NCI-H1048 (cell line): ENCODE results near the gene SYCE1.

Experiments used
- DNase-seq: peaks from one replicate; lab custom pipeline; 2025; lab: John Stamatoyannopoulos, UW

The SYCE1 gene

DNA sequence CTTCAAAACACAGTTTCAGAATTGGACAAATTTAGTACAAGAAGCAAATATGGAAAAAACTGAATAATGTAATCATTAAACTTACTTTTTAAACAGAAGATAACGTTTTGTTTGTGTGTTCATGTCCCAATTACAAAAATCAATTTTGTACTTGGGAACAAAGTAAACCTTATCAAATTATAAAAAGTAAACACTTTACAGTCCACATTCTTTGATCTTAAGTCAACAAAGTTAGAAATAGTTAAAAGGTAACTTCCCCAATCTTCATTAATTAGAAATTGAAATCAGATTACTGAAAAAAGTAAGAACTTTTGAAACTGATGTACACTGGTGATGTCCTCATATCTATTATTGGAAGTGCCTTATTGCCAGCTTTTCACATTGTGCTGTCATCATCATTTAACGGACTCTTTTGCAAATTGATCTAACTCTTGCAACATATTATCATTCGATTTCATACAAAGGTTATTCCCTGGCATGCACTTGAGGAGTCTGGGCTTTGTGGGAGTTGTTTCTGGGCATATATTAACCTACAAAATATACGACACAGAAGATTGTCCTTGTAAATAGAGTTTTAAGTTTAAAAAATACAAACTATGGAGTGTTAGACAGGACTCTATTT, 53.4 kb downstream of the SYCE1 start:
- DNase-seq, result no peak

DNA sequence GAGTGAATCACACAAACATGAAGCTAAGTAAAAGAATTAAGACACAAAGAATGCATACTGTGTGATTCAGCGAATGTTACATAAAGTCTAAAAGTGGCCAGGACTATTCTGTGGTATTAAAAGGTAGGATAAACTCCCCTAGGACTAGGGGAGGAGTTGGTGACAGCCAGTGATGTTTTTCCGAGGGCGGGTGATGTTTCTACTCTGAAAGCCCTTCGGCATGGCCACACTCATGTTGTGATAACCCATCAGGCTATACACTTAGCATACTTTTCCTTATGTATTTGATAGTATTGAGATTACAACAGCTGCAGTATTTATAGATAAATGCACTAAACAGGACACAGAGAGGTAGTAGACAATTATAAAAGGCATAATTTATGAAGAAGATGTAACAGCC, 54.0 kb downstream of the SYCE1 start:
- no peak for DNase-seq

DNA sequence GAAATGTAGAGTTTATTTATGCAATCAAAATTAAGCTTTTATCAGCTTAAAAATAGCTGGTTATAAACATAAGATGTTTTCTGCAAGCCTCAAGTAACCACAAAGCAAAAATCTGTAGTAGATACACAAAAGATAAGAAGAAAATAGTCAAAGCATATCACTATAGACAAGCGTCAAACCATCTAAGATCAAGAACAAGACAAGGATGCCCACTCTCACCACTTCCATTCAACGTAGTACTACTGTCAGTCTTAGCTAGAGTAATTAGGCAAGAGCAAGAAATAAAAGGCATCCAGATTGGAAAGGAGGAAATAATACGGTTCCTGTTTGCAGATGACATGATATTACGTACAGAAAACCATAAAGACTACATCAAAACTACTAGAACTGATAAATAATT, 55.7 kb downstream of the SYCE1 start:
- DNase-seq, result no peak
